PC-3 (cell line): ENCODE results near the gene FOXD1. TPM values are rescaled to one million over a fixed set of nuclear protein-coding genes. Genes with fewer than 3 reads are reported as not detected.

Experiments used
- ATAC-seq: fragments of 200-7000 bp; cut with Tn5 transposase; 2 replicates; pipeline ENCODE4 v1.9.1; 2020; ENCODE audit warnings: mild to moderate bottlenecking, moderate library complexity
- BruUV-seq: library from RNA; stranded (reverse); fragments of 400-500 nt; replicated peaks from 2 replicates; lab custom pipeline; 2021; lab: Mats Ljungman, UMichigan
- CTCF ChIA-PET: fragments of 300-600 bp; sonication (Branson Sonifier 250); formaldehyde crosslinking; loops from one replicate; lab custom pipeline; 2022; ENCODE audit warnings: antibody characterized with exemption; lab: Charles Lee
- POLR2A ChIA-PET: fragments of 300-600 bp; sonication (Branson Sonifier 250); formaldehyde crosslinking; loops from one replicate; lab custom pipeline; 2022; ENCODE audit warnings: antibody characterized with exemption; ENCODE audit not compliant: unreplicated experiment; lab: Charles Lee
- DNase-seq: peaks from one replicate; pipeline ENCODE4 v3.0.0-alpha.2; 2015
- H2AFZ ChIP-seq: fragments of 300-600 bp; sonication (generic); 2 replicates; pipeline ENCODE4 v1.6.0; 2016; ENCODE audit warnings: antibody characterized with exemption, low read length
- H3F3A ChIP-seq: fragments of 300-600 bp; sonication (generic); one replicate; pipeline ENCODE4 v1.6.0; 2017; ENCODE audit warnings: antibody characterized with exemption, low read length, control low read depth, mild to moderate bottlenecking; ENCODE audit not compliant: unreplicated experiment
- H3K27ac ChIP-seq: fragments of 300-600 bp; sonication (generic); 2 replicates; pipeline ENCODE4 v1.5.1; 2016; ENCODE audit warnings: mild to moderate bottlenecking, low read length
- H3K27me3 ChIP-seq: fragments of 300-600 bp; sonication (generic); 2 replicates; pipeline ENCODE4 v1.6.1; 2016; ENCODE audit warnings: low read length, mixed read lengths
- H3K36me3 ChIP-seq: fragments of 300-600 bp; sonication (generic); 2 replicates; pipeline ENCODE4 v1.6.1; 2016; ENCODE audit warnings: low read depth, mixed run types, low read length, mixed read lengths
- H3K4me1 ChIP-seq: fragments of 300-600 bp; sonication (generic); 2 replicates; pipeline ENCODE4 v1.5.1; 2016; ENCODE audit warnings: low read length; ENCODE audit not compliant: insufficient read depth
- H3K4me2 ChIP-seq: fragments of 300-600 bp; sonication (generic); 2 replicates; pipeline ENCODE4 v1.6.0; 2016; ENCODE audit warnings: low read length
- H3K4me3 ChIP-seq: fragments of 300-600 bp; sonication (generic); 2 replicates; pipeline ENCODE4 v1.5.1; 2016; ENCODE audit warnings: mild to moderate bottlenecking, low read length, mixed read lengths
- H3K79me2 ChIP-seq: fragments of 300-600 bp; sonication (generic); 2 replicates; pipeline ENCODE4 v1.6.1; 2017; ENCODE audit warnings: low read length, mixed read lengths
- H3K9ac ChIP-seq: fragments of 300-600 bp; sonication (generic); 2 replicates; pipeline ENCODE4 v1.6.0; 2016; ENCODE audit warnings: mild to moderate bottlenecking, low read length
- H3K9me2 ChIP-seq: fragments of 300-600 bp; sonication (generic); replicated peaks from 2 replicates; pipeline ENCODE4 v1.6.1; 2016; ENCODE audit warnings: mixed run types, low read length, mixed read lengths
- H3K9me3 ChIP-seq: fragments of 300-600 bp; sonication (generic); 2 replicates; pipeline ENCODE4 v1.6.1; 2016; ENCODE audit warnings: low read length, mixed read lengths
- H4K20me1 ChIP-seq: fragments of 300-600 bp; sonication (generic); 2 replicates; pipeline ENCODE4 v1.6.1; 2016; ENCODE audit warnings: low read length, mixed read lengths
- EZH2 ChIP-seq: fragments of 300-600 bp; sonication (generic); IDR thresholded peaks from one replicate; pipeline ENCODE4 v1.6.1; 2017; ENCODE audit warnings: antibody characterized with exemption, mild to moderate bottlenecking, low read length; ENCODE audit not compliant: unreplicated experiment
- EZH2phosphoT487 ChIP-seq: fragments of 300-600 bp; sonication (generic); IDR thresholded peaks from 2 replicates; pipeline ENCODE4 v1.6.1; 2018; ENCODE audit warnings: mild to moderate bottlenecking, antibody characterized with exemption, low read length, borderline replicate concordance
- intact Hi-C: fragments of 100-400 bp; cut with micrococcal nuclease; formaldehyde crosslinking; loops from 2 replicates; pipeline ENCODE4 v1.9.0; 2023
- total RNA-seq: library from RNA; depleted of rRNA; stranded (reverse); fragments of >200 nt; gene quantifications from 2 replicates; pipeline ENCODE4 v1.2.3, GENCODE V29; 2014
- TF ChIP-seq, protein P1 (sequence below): fragments of 300-600 bp; sonication (generic); conservative IDR thresholded peaks from 2 replicates; pipeline ENCODE4 v1.5.1; 2017; ENCODE audit warnings: antibody characterized with exemption, low read depth, mild to moderate bottlenecking, low read length

The FOXD1 gene
- total RNA-seq, 1 experiment from 2014 or later = 10.3 TPM

- Histone ChIP-seq H3K27ac (peak overlapping the region; percentile 72), H2AFZ (peak overlapping the region; percentile 94), H3K9me2 (no peaks in the 10 kb centered on the region), H3K4me3 (peak overlapping the region; percentile 68), H4K20me1 (no peaks in the 10 kb centered on the region), H3K4me2 (peak overlapping the region; percentile 88), H3K9me3 (no peaks in the 10 kb centered on the region), H3K9ac (peak overlapping the region; percentile 69), H3F3A (no peaks in the 10 kb centered on the region), H3K27me3 (no peaks in the 10 kb centered on the region), H3K4me1 (peaks cover 16% of the 10 kb centered on the region; the same call in 1 of the 2 replicates), H3K79me2 (no peaks in the 10 kb centered on the region), H3K36me3 (no peaks in the 10 kb centered on the region)
- no TSS peak for BruUV-seq
- ChIA-PET POLR2A (no interaction called here), CTCF (no interaction called here)
- no peak for DNase-seq
- ATAC-seq = no peak
- TF ChIP-seq EZH2 (no peak), EZH2phosphoT487 (no peak)
- TF ChIP-seq, protein P1, sequence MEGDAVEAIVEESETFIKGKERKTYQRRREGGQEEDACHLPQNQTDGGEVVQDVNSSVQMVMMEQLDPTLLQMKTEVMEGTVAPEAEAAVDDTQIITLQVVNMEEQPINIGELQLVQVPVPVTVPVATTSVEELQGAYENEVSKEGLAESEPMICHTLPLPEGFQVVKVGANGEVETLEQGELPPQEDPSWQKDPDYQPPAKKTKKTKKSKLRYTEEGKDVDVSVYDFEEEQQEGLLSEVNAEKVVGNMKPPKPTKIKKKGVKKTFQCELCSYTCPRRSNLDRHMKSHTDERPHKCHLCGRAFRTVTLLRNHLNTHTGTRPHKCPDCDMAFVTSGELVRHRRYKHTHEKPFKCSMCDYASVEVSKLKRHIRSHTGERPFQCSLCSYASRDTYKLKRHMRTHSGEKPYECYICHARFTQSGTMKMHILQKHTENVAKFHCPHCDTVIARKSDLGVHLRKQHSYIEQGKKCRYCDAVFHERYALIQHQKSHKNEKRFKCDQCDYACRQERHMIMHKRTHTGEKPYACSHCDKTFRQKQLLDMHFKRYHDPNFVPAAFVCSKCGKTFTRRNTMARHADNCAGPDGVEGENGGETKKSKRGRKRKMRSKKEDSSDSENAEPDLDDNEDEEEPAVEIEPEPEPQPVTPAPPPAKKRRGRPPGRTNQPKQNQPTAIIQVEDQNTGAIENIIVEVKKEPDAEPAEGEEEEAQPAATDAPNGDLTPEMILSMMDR = no peak
- intact Hi-C loops = loop anchor here (1.0 to 10.0 kb wide), 5 partner anchors 14 to 219 kb away; no protein-coding TSS in a partner anchor
Observed at GRCh38 chr5:73436535-73437100, 12.0 kb downstream of the FOXD1 start.

DNA sequence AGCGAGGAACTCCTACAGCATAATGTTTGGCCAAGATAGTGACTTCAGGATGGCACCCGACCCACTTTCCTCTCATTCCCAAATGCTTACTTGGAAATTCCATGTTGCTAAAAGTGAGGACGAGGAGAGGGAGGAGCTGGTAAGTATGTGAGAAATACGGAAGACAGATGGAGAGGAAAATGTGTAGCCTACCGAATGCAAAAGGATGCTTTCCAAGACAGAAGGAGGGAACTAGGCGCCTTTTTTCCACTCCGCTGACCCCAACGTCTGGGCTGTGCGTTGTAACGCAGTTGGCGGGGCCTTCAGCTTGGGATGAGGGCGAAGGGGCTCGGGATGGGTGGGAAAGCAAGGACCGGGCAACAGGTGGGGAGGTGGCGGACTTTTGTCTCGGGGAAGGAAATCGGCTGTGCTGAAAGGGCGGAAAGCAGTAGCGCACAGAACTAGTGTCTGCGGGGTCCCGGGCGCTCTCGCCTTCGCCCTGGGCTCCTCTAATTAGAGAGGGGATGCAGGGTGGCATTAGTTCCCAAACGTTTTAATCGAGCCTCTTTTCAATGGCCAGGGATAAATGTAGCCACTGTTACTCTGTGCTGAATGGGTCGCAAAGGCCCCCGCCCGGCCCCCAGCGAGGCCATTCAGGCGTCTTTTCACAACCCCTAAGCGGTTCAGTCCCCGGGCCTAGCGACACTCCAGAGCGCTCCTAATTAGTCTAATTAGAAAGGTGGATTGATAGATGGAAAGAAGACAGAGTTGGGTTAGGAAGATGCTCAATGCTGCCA is 12.6 kb downstream of the FOXD1 start:
- H3K4me3 ChIP-seq = no peak overlapping the region
- no peaks in the 10 kb centered on the region for H3F3A ChIP-seq
- H3K4me2 ChIP-seq = no peak overlapping the region
- no peaks in the 10 kb centered on the region for H3K9me2 ChIP-seq
- no peaks in the 10 kb centered on the region for H3K79me2 ChIP-seq
- H2AFZ ChIP-seq = no peak overlapping the region
- TF ChIP-seq EZH2phosphoT487 (no peak), EZH2 (no peak)
- TF ChIP-seq, protein P1 = no peak
- BruUV-seq = no TSS peak
- H3K9me3 ChIP-seq = no peaks in the 10 kb centered on the region
- no peaks in the 10 kb centered on the region for H3K36me3 ChIP-seq
- no peaks in the 10 kb centered on the region for H3K27me3 ChIP-seq
- peaks cover 16% of the 10 kb centered on the region; the same call in 1 of the 2 replicates for H3K4me1 ChIP-seq
- H3K27ac ChIP-seq = no peak overlapping the region
- intact Hi-C loops = loop anchor here (2.0 to 10.0 kb wide), 4 partner anchors 15 to 219 kb away; no protein-coding TSS in a partner anchor
- ChIA-PET CTCF (no interaction called here), POLR2A (interaction anchor here (0.8 kb wide), 1 partner anchor 71 kb away, joined by 10 read pairs; no protein-coding TSS in a partner anchor)
- no peak overlapping the region for H3K9ac ChIP-seq
- H4K20me1 ChIP-seq = no peaks in the 10 kb centered on the region
- no peak for ATAC-seq
- no peak for DNase-seq
